ENCODE measurements around the gene IZUMO1.
"Not testable (repeated sequence)": the region's sequence is repeated elsewhere in the genome, so short reads cannot be mapped to it uniquely, and the experiment has no call there.

IZUMO1 gene

DNA sequence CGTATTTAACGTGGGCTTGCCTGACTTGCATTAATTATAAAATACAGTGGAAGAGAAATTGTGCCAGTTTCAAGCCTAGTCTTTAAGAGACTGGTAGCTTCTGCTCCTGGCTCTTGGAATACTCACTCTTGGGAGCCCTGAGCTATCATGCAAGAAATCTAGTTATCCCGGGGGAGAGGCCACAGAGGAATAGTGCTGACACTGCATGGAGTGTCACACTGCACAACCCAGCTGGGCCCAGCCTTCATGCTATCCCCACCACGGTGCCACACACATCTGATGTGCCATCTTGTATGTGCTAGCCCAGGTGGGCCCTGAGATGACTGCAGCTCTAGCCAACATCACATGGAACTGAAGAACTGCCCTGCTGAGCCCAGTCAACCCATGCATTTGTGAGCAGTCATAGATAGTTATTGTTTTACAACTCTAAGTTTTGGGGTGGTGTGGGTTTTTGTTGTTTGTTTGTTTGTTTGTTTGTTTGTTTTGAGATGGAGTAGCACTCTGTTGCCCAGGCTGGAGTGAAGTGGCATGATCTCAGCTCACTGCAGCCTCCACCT, 35.5 kb downstream of the IZUMO1 start:
- DNase-seq = no peak

DNA sequence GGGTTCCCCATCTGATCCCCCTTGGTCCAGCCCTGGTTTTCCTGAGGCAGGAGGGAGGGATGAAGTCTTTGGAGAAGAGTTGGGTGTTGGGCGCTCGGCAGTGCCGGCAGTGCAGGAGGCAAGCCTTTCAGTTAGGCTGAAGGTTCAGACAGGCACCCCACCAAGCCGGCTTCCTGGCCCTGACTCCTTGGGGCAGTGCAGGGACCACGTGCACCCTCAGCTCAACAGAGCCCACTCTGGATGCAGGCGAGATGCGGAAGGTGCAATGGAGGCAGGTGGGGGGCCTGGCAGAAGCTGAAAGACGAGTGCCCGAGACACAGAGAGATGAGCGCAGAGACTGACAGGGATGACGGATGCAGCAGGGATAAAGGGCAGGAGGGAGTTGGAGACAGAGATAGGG, 38.2 kb downstream of the IZUMO1 start:
- no peak for DNase-seq

DNA sequence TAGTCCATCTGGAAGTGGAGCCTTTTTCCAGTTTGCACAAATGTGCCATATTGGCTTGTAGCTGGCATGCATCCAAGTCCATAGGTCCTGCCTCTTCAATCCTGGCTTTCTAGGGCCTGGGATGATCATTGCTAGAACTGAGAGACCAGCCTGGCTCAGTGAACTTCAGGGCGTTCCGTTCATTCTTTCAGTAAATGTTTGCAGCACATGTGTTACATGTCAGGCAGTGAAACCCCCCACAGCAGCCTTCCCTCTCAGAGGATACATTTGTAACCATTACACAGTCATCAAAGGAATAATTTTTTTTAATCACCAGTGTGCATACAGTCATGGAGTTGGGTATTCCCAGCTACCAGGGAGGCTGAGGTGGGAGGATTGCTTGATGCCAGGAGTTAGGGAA, 41.3 kb downstream of the IZUMO1 start:
- DNase-seq = no peak

DNA sequence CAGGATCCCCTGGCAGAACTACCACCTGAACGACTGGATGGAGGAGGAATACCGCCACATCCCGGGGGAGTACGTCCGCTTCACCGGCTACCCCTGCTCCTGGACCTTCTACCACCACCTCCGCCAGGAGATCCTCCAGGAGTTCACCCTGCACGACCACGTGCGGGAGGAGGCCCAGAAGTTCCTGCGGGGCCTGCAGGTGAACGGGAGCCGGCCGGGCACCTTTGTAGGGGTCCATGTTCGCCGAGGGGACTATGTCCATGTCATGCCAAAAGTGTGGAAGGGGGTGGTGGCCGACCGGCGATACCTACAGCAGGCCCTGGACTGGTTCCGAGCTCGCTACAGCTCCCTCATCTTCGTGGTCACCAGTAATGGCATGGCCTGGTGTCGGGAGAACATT, 43.4 kb downstream of the IZUMO1 start:
- DNase-seq = no peak

DNA sequence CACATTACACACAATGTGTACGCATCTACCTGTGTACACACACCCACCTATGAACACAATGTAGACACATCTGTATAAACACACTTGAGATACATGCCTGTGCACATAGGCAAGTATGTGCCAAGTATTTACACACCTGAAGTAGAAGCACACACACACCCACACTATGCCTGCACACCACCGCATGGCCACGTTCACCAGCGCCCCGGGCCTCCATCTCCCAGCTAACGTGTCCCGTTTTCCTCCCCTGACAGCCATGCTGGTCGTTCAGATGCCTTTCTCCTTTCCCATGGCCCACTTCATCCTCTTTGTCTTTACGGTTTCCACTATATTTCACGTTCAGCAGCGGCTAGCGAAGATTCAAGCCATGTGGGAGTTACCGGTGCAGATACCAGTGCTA, 44.0 kb downstream of the IZUMO1 start:
- DNase-seq = no peak

DNA sequence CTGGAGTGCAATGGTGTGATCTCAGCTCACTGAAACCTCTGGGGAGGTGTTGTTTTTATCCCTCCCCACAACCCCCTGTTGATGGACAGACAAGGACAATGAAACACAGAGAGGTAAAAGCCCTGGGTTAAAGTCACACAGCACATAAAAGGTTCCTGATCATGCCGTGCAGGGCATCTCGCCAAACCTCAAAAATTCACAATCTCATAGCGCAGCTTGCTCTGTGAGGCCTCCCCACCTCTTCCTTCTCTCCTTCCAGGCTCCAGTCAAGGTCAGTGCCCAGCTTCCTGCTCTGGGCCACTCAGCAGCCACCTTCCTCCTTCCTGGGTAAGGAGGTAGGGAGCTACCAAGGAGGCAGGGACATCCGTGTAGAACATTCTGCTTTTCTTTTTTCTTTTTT, 48.7 kb downstream of the IZUMO1 start:
- no peak for DNase-seq

DNA sequence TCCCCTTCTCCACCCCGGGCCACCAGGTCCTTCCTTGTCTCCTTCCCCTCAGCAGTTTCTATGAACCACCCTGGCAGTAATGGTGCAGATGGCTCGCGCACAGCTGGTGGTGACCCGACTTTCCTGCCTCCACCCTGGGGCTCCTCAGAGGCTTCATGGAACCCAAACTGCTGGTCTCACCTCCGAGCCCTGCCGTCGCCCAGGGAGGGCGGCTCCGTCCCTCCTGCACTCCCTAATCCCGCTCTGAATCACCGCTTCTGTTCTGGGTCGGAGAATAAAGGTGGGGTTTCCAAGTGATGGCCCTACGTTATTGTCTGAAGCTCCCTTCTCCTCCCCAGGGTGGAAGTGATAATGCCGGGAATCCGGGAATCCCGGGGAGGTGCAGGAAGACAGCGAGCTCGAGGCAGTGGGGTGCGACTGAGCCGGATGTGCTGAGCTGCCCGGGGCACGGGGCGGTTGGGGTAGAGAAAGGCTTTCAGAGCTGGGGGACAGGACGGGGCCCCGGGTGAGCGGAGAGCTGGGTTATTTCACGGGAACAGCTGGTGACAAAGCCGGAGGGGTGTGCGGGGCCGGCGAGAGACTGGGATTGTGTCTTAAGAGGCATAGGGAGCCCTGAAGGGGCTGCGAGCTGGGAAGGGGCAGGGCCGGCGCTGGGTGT, 50.2 kb downstream of the IZUMO1 start:
- no peak for DNase-seq

DNA sequence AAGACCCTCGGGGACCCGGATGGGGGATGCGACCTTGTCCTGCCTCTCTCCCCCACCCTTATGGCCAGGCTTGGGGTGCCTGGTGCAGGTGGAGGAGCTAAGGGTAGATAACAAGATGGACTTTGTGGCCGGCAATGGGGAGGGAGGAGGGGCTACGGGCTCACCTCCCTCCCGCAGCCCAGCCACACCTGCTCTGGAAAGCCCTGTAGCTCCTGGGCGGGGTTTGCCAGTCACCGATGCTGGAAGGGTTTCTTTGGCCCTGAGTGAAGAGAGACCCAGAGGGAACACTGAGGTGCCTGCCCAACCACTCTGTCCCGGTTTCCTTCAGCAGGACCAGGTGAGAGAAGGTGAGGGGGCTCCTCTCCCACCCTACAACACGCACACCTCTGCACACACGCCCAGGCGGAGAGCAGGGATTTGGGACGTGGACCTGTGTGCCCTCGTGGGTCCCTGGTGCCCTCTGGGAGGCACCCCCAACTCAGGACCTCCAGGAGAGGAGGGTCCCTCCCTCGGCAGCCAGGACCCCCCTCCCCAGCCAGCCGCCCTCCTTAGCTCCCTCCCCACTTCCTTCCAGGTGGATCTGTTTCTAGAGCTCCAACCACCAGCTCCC, 50.9 kb downstream of the IZUMO1 start, which contains the start of gene FUT2:
Gene FUT2, plus strand, starts transcription at position 229 of the 610 bp plus-strand sequence. CDS start 6,986 bp downstream, outside the sequence.
- DNase-seq = no peak

DNA sequence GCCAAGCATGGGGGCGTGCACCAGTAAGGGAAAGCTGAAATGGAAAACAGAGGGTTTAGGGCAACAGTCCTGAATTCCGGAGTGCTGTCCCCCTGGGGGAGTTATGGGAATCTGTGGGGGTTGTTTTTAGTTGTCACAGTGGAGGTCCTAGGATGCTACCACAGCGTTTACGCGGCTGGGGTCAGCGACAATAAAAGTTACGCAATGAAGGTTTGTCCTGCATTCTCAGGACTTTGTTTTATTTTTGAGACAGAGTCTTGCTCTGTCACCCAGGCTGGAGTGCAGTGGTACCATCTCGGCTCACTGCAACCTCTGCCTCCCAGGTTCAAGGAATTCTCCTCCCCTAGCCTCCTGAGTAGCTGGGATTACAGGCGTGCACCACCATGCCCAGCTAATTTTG, 53.1 kb downstream of the IZUMO1 start:
- DNase-seq = not testable (repeated sequence)
